ENCODE data around the gene ECE1.

GRCh38 chr1:21175670-21176581 lies 114.3 kb downstream of the ECE1 start:
- TF ChIP-seq CTCF (IDR thresholded peaks at IDR 0.05) (no peak), POLR2AphosphoS5 (IDR thresholded peaks at IDR 0.05) (no peak), POLR2A (IDR thresholded peaks at IDR 0.05) (no peak)
